Measurements from ENCODE around the gene SP140L. TPM values are rescaled to one million over a fixed set of nuclear protein-coding genes. Genes with fewer than 3 reads are reported as not detected.

Gene SP140L
- total RNA-seq, 1 donor from 2014 or later: 4.1 TPM

Other genes with a start within 250 kb of the SP140L start
- 25.8 TPM for gene SP110, start 107.2 kb upstream of the SP140L start, total RNA-seq (ENCODE audit: insufficient read depth, low replicate concordance)
- 8.2 TPM for gene SP140, start 101.5 kb upstream of the SP140L start, total RNA-seq (ENCODE audit: insufficient read depth, low replicate concordance)
- 88.1 TPM for gene SP100, start 89.0 kb downstream of the SP140L start, total RNA-seq (ENCODE audit: insufficient read depth, low replicate concordance)

All from umbilical cord (tissue), 1 donor.